ENCODE data around the gene FGF22. TPM values are rescaled to one million over a fixed set of nuclear protein-coding genes. Genes with fewer than 3 reads are reported as not detected.

FGF22 gene
- total and polyA plus RNA-seq, 4 donors = 0.08 TPM; not detected in 3

- H3K9ac ChIP-seq (ENCODE audit: low read depth in 1 of 2, low read length in 2 of 2) = no peak overlapping the region
- H3K9me3 ChIP-seq (ENCODE audit: control insufficient read depth in 4 of 4, low read length in 3 of 4) = no peaks in the 10 kb centered on the region
- H3K4me3 ChIP-seq (ENCODE audit: low read depth in 1 of 3, low read length in 3 of 3) = peak overlapping the region in 1 of 3 donors; percentile 45
- DNase-seq (ENCODE audit: low spot score) = no peak
- H3K27me3 ChIP-seq (ENCODE audit: control insufficient read depth in 4 of 4, insufficient read depth in 4 of 4, low read length in 3 of 4) = peaks cover 0 to 2% (median 0%) of the 10 kb centered on the region in 4 donors
- 59% methylated on average over 22 of the region's 22 CpGs for WGBS
- peaks cover 2 to 28% (median 10%) of the 10 kb centered on the region in 4 donors for H3K4me1 ChIP-seq (ENCODE audit: control insufficient read depth in 4 of 4, insufficient read depth in 4 of 4, low read length in 3 of 4)
- peak overlapping the region; percentile 32 to 61 for H3K27ac ChIP-seq (ENCODE audit: low read depth in 1 of 2, low read length in 2 of 2)
- TF ChIP-seq JUND (IDR thresholded peaks at IDR 0.05) (no peak), EGR1 (IDR thresholded peaks at IDR 0.05; ENCODE audit: low read depth in 2 of 2) (no peak), SP1 (IDR thresholded peaks at IDR 0.05) (no peak), GABPA (IDR thresholded peaks at IDR 0.05 in 1 of 2, conservative IDR thresholded peaks at IDR 0.05 in 1 of 2) (no peak), NR2F2 (IDR thresholded peaks at IDR 0.05) (no peak), FOXA2 (IDR thresholded peaks at IDR 0.05) (no peak), MAX (IDR thresholded peaks at IDR 0.05) (no peak)
- no peaks in the 10 kb centered on the region for H3K36me3 ChIP-seq (ENCODE audit: control insufficient read depth in 4 of 4, insufficient read depth in 3 of 4, low read depth in 1 of 4, low read length in 3 of 4)
Observed at GRCh38 chr19:677601-678436, 38.1 kb downstream of the FGF22 start.

GRCh38 chr19:678791-679388 is 39.2 kb downstream of the FGF22 start:
- Histone ChIP-seq H3K9me3 (ENCODE audit: control insufficient read depth in 4 of 4, low read length in 3 of 4) (no peaks in the 10 kb centered on the region), H3K4me3 (ENCODE audit: low read depth in 1 of 3, low read length in 3 of 3) (no peak overlapping the region), H3K9ac (ENCODE audit: low read depth in 1 of 2, low read length in 2 of 2) (peak overlapping the region in 1 of 2 donors; percentile 27), H3K36me3 (ENCODE audit: control insufficient read depth in 4 of 4, insufficient read depth in 3 of 4, low read depth in 1 of 4, low read length in 3 of 4) (no peaks in the 10 kb centered on the region), H3K4me1 (ENCODE audit: control insufficient read depth in 4 of 4, insufficient read depth in 4 of 4, low read length in 3 of 4) (peaks cover 2 to 27% (median 10%) of the 10 kb centered on the region in 4 donors), H3K27me3 (ENCODE audit: control insufficient read depth in 4 of 4, insufficient read depth in 4 of 4, low read length in 3 of 4) (peaks cover 0 to 2% (median 0%) of the 10 kb centered on the region in 4 donors), H3K27ac (ENCODE audit: low read depth in 1 of 2, low read length in 2 of 2) (peak overlapping the region; percentile 47 to 74)
- no peak for TF ChIP-seq HNF4A (conservative IDR thresholded peaks at IDR 0.05)
- TF ChIP-seq HNF4G (IDR thresholded peaks at IDR 0.05) = no peak
- TF ChIP-seq YY1 (IDR thresholded peaks at IDR 0.05) = no peak
- TF ChIP-seq MAX (IDR thresholded peaks at IDR 0.05) = no peak
- no peak for TF ChIP-seq RAD21 (IDR thresholded peaks at IDR 0.05)
- WGBS = 96% methylated on average over 16 of the region's 16 CpGs
- no peak for DNase-seq (ENCODE audit: low spot score)

- H3K9me3 ChIP-seq (ENCODE audit: control insufficient read depth in 4 of 4, low read length in 3 of 4) = no peaks in the 10 kb centered on the region
- H3K9ac ChIP-seq (ENCODE audit: low read depth in 1 of 2, low read length in 2 of 2) = peak overlapping the region in 1 of 2 donors; percentile 27
- peak overlapping the region; percentile 74 to 81 for H3K27ac ChIP-seq (ENCODE audit: low read depth in 1 of 2, low read length in 2 of 2)
- 7% methylated on average over 69 of the region's 69 CpGs for WGBS
- H3K36me3 ChIP-seq (ENCODE audit: control insufficient read depth in 4 of 4, insufficient read depth in 3 of 4, low read depth in 1 of 4, low read length in 3 of 4) = no peaks in the 10 kb centered on the region
- no peak for DNase-seq (ENCODE audit: low spot score)
- H3K27me3 ChIP-seq (ENCODE audit: control insufficient read depth in 4 of 4, insufficient read depth in 4 of 4, low read length in 3 of 4) = peaks cover 0 to 2% (median 0%) of the 10 kb centered on the region in 4 donors
- TF ChIP-seq FOXA2 (IDR thresholded peaks at IDR 0.05) (no peak), RXRA (IDR thresholded peaks at IDR 0.05) (no peak), TAF1 (conservative IDR thresholded peaks at IDR 0.05) (no peak), RAD21 (IDR thresholded peaks at IDR 0.05) (no peak)
- peaks cover 2 to 20% (median 6%) of the 10 kb centered on the region in 4 donors for H3K4me1 ChIP-seq (ENCODE audit: control insufficient read depth in 4 of 4, insufficient read depth in 4 of 4, low read length in 3 of 4)
- H3K4me3 ChIP-seq (ENCODE audit: low read depth in 1 of 3, low read length in 3 of 3) = peak overlapping the region; percentile 1 to 94 (median 72)
Observed at GRCh38 chr19:679418-680286, 40.0 kb downstream of the FGF22 start.

All from liver (tissue), 9 donors.